ENCODE results near the gene TBCD. TPM values are rescaled to one million over a fixed set of nuclear protein-coding genes. Genes with fewer than 3 reads are reported as not detected.

The TBCD gene
- total RNA-seq, 1 donor from 2014 or later = 104 TPM

- Mint-ChIP-seq H3K27ac (peak overlapping the region; percentile 39), H3K36me3 (peaks cover 8% of the 10 kb centered on the region), H3K9me3 (no peaks in the 10 kb centered on the region), H3K27me3 (no peaks in the 10 kb centered on the region), H3K4me1 (ENCODE audit: unreplicated experiment) (peaks cover 47% of the 10 kb centered on the region), H3K4me3 (no peak overlapping the region)
- TF ChIP-seq CTCF (conservative IDR thresholded peaks at IDR 0.05) = no peak
- DNase-seq (ENCODE audit: extremely low spot score, unreplicated experiment) = no peak
Observed at GRCh38 chr17:82882715-82883418, 131.0 kb downstream of the TBCD start.

GRCh38 chr17:82883419-82884031 lies 131.7 kb downstream of the TBCD start:
- DNase-seq (ENCODE audit: extremely low spot score, unreplicated experiment) = no peak
- no peak overlapping the region for H3K27ac Mint-ChIP-seq
- no peak for TF ChIP-seq CTCF (conservative IDR thresholded peaks at IDR 0.05)
- no peak overlapping the region for H3K4me3 Mint-ChIP-seq
- no peaks in the 10 kb centered on the region for H3K27me3 Mint-ChIP-seq
- no peaks in the 10 kb centered on the region for H3K9me3 Mint-ChIP-seq
- peaks cover 11% of the 10 kb centered on the region for H3K36me3 Mint-ChIP-seq
- peaks cover 50% of the 10 kb centered on the region for H3K4me1 Mint-ChIP-seq (ENCODE audit: unreplicated experiment)

- H3K27me3 Mint-ChIP-seq = no peaks in the 10 kb centered on the region
- peaks cover 53% of the 10 kb centered on the region for H3K4me1 Mint-ChIP-seq (ENCODE audit: unreplicated experiment)
- DNase-seq (ENCODE audit: extremely low spot score, unreplicated experiment) = no peak
- H3K9me3 Mint-ChIP-seq = no peaks in the 10 kb centered on the region
- H3K27ac Mint-ChIP-seq = peak overlapping the region; percentile 67
- peaks cover 11% of the 10 kb centered on the region for H3K36me3 Mint-ChIP-seq
- TF ChIP-seq CTCF (conservative IDR thresholded peaks at IDR 0.05) = no peak
- peak overlapping the region; percentile 65 for H3K4me3 Mint-ChIP-seq
Observed at GRCh38 chr17:82884341-82884969, 132.6 kb downstream of the TBCD start.

- Mint-ChIP-seq H3K36me3 (peaks cover 14% of the 10 kb centered on the region), H3K27me3 (no peaks in the 10 kb centered on the region), H3K4me3 (peak overlapping the region; percentile 65), H3K9me3 (no peaks in the 10 kb centered on the region), H3K4me1 (ENCODE audit: unreplicated experiment) (peaks cover 58% of the 10 kb centered on the region), H3K27ac (peak overlapping the region; percentile 67)
- DNase-seq (ENCODE audit: extremely low spot score, unreplicated experiment) = no peak
- TF ChIP-seq CTCF (conservative IDR thresholded peaks at IDR 0.05) = no peak
Observed at GRCh38 chr17:82884970-82885353, 133.1 kb downstream of the TBCD start.

- Mint-ChIP-seq H3K27ac (peak overlapping the region; percentile 46), H3K4me1 (ENCODE audit: unreplicated experiment) (peaks cover 56% of the 10 kb centered on the region)
Observed at GRCh38 chr17:82887255-82888164, 135.6 kb downstream of the TBCD start.

More at GRCh38 chr17:82887255-82888164, 135.6 kb downstream of the TBCD start:
- TF ChIP-seq CTCF (conservative IDR thresholded peaks at IDR 0.05) = no peak
- Mint-ChIP-seq H3K9me3 (no peaks in the 10 kb centered on the region), H3K4me3 (peak overlapping the region; percentile 9), H3K27me3 (no peaks in the 10 kb centered on the region), H3K36me3 (peaks cover 14% of the 10 kb centered on the region)
- no peak for DNase-seq (ENCODE audit: extremely low spot score, unreplicated experiment)

All from type B pancreatic cell (in vitro differentiated cells).